SK-N-DZ (cell line): ENCODE measurements around the gene TOP1.
A peak's percentile ranks its signal among the peaks of the same experiment; 100 is the strongest.
"Not testable (repeated sequence)": the region's sequence is repeated elsewhere in the genome, so short reads cannot be mapped to it uniquely, and the experiment has no call there.

Source experiments
- DNase-seq: peaks from one replicate; pipeline ENCODE4 v3.0.0-alpha.2; 2015; ENCODE audit warnings: low spot score

The TOP1 gene

GRCh38 chr20:41003936-41004294 lies 24.7 kb upstream of the TOP1 start:
- not testable (repeated sequence) for DNase-seq

- DNase-seq, result no peak
Measured at GRCh38 chr20:41004531-41005360, 23.9 kb upstream of the TOP1 start.

- no peak for DNase-seq
Measured at GRCh38 chr20:41005361-41005729, 23.3 kb upstream of the TOP1 start.

GRCh38 chr20:41006126-41006935 lies 22.3 kb upstream of the TOP1 start:
- DNase-seq, result no peak

- DNase-seq, result no peak
Measured at GRCh38 chr20:41006936-41007474, 21.6 kb upstream of the TOP1 start.

- DNase-seq, result peak; percentile 43
Measured at GRCh38 chr20:41007481-41007880, 21.1 kb upstream of the TOP1 start.

- DNase-seq, result no peak
Measured at GRCh38 chr20:41009946-41010345, 18.7 kb upstream of the TOP1 start.

- no peak for DNase-seq
Measured at GRCh38 chr20:41011551-41012067, 17.0 kb upstream of the TOP1 start.

GRCh38 chr20:41014561-41015088 lies 14.0 kb upstream of the TOP1 start:
- no peak for DNase-seq

GRCh38 chr20:41017448-41018042 lies 11.1 kb upstream of the TOP1 start:
- DNase-seq, result no peak

- DNase-seq, result no peak
Measured at GRCh38 chr20:41018153-41018552, 10.5 kb upstream of the TOP1 start.

- no peak for DNase-seq
Measured at GRCh38 chr20:41023549-41023948, 5.1 kb upstream of the TOP1 start.

- no peak for DNase-seq
Measured at GRCh38 chr20:41027366-41027765, 1.3 kb upstream of the TOP1 start.

- DNase-seq, result no peak
Measured at GRCh38 chr20:41027872-41028358, 707 bp upstream of the TOP1 start.

- peak; percentile 49 for DNase-seq
Measured at GRCh38 chr20:41029150-41029901, 704 bp downstream of the TOP1 start.

GRCh38 chr20:41030061-41030460 lies 1.4 kb downstream of the TOP1 start:
- no peak for DNase-seq

- DNase-seq, result no peak
Measured at GRCh38 chr20:41030531-41031242, 2.1 kb downstream of the TOP1 start.

- DNase-seq, result no peak
Measured at GRCh38 chr20:41031243-41031619, 2.6 kb downstream of the TOP1 start.

- DNase-seq, result no peak
Measured at GRCh38 chr20:41032271-41032670, 3.6 kb downstream of the TOP1 start.

- no peak for DNase-seq
Measured at GRCh38 chr20:41034239-41034638, 5.6 kb downstream of the TOP1 start.
